HFF-Myc (cell line): ENCODE results near the gene YIPF3.

ENCODE experiments used
- DNase-seq: peaks from one replicate; pipeline ENCODE4 v3.0.0-alpha.2; 2011; ENCODE audit warnings: low read depth; ENCODE audit errors: extremely low read depth
- H3K4me3 ChIP-seq: replicated peaks from 2 replicates; pipeline ENCODE4 v1.5.1; 2011; ENCODE audit warnings: low read depth, mild to moderate bottlenecking, control low read depth, low read length
- TF ChIP-seq, protein P1 (sequence below): IDR thresholded peaks from 2 replicates; pipeline ENCODE4 v1.5.1; 2012; ENCODE audit warnings: mild to moderate bottlenecking, low read depth, low read length, control low read depth; ENCODE audit errors: missing control alignments

Gene YIPF3

DNA sequence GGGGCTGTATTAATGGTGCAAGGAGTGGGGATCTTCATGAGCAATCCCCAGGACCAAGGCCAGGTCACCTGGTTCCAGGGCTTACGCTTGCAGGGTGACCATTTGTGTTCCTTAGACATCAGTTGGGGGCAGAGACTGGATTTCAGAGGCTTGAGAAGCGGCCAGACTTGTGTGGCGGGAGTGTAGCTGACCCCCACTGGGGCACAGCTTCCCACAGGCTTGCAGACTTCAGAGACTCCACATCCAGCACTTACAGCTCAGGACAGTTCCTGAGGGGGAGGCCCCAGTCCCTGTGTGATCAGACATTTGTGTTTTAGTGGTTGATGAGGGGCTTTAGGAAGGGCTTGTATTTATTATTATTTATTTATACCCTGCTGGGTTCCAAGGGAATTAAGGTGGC is 24.1 kb downstream of the YIPF3 start:
- H3K4me3 ChIP-seq = no peak overlapping the region

GRCh38 chr6:43491750-43492661 is 24.7 kb downstream of the YIPF3 start:
- DNase-seq = no peak
- no peak overlapping the region for H3K4me3 ChIP-seq
- TF ChIP-seq, protein P1, sequence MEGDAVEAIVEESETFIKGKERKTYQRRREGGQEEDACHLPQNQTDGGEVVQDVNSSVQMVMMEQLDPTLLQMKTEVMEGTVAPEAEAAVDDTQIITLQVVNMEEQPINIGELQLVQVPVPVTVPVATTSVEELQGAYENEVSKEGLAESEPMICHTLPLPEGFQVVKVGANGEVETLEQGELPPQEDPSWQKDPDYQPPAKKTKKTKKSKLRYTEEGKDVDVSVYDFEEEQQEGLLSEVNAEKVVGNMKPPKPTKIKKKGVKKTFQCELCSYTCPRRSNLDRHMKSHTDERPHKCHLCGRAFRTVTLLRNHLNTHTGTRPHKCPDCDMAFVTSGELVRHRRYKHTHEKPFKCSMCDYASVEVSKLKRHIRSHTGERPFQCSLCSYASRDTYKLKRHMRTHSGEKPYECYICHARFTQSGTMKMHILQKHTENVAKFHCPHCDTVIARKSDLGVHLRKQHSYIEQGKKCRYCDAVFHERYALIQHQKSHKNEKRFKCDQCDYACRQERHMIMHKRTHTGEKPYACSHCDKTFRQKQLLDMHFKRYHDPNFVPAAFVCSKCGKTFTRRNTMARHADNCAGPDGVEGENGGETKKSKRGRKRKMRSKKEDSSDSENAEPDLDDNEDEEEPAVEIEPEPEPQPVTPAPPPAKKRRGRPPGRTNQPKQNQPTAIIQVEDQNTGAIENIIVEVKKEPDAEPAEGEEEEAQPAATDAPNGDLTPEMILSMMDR = no peak

More for the DNA sequence above, 24.1 kb downstream of the YIPF3 start:
- no peak for DNase-seq
- TF ChIP-seq, protein P1 = no peak

DNA sequence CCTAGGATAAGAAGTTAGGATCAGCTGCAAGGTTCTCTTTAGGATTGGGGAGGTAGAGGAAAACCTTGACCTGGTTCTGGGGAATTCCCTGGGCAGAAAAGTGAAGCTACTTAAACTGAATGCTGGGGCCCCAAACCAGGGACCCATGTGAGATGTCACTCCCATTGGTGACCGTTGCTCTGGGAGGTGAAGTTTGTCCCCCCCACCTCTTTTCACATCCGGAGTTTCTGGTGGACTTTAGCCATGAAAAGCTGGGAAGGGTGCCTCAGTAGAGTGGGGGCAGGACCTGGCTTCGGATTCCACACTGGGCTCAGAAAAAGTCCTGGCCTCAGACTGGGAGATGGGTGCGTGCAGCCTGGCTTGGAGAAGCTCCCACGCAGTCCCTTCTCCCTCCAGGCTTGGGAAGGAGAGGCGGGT is 26.2 kb downstream of the YIPF3 start:
- DNase-seq = no peak
- no peak overlapping the region for H3K4me3 ChIP-seq
- TF ChIP-seq, protein P1 = no peak

- DNase-seq = no peak
- H3K4me3 ChIP-seq = no peak overlapping the region
- TF ChIP-seq, protein P1 = no peak
Observed at GRCh38 chr6:43489277-43490072, 27.3 kb downstream of the YIPF3 start.

DNA sequence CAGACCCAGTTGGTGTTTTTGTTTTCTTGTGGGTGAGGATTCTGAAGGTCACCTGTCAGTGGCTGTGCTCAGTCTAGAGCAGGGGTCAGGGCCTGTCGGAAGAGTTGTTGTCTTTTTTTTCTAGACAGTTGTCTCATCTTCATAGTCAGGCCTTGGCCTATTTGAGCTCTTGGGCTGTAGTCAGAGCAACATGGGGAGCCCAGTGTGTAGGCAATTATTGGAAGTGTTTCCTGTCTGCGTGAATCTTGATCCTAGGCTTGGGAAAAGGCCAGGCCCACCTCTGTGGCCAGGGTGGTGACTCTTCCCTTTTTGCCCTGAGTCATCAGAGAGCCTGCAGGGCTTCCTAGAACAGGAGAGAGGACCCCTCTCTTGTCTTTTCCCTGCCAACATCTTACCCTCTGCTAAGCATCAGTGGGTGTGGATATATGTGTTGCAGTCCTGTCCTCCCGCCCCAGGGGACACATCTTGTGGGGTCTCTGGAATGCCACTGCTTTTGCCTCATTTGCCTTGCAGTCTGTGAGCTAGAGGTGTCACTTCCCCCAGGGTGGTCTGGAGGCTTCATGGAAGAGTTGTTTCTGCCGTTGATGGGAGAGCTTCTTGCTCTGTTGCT is 28.0 kb downstream of the YIPF3 start:
- TF ChIP-seq, protein P1 = no peak
- no peak for DNase-seq
- H3K4me3 ChIP-seq = no peak overlapping the region

- no peak overlapping the region for H3K4me3 ChIP-seq
- no peak for DNase-seq
- TF ChIP-seq, protein P1 = no peak
Observed at GRCh38 chr6:43481591-43482236, 35.0 kb downstream of the YIPF3 start.
